Right kidney (tissue), 1 donor: ENCODE measurements around the gene TLDC2.
"Not testable (repeated sequence)": the region's sequence is repeated elsewhere in the genome, so short reads cannot be mapped to it uniquely, and the experiment has no call there.

ENCODE experiments used
- DNase-seq: peaks from one replicate; pipeline ENCODE4 v3.0.0-alpha.2; 2016

The TLDC2 gene

DNA sequence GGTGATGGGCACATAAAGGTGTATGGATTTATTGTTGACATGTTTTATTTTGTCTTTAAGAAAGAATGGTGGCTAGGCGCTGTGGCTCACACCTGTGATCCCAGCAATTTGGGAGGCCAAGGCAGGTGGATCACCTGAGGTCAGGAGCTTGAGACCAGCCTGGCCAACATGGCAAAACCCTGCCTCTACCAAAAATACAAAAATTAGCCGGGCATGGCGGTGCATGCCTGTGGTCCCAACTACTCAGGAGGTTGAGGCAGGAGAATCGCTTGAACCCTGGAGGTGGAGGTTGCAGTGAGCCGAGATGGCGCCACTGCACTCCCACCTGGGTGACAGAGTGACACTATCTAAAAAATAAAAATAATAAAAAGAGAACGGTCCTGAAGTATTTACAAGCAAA is 30.1 kb downstream of the TLDC2 start:
- DNase-seq = not testable (repeated sequence)

DNA sequence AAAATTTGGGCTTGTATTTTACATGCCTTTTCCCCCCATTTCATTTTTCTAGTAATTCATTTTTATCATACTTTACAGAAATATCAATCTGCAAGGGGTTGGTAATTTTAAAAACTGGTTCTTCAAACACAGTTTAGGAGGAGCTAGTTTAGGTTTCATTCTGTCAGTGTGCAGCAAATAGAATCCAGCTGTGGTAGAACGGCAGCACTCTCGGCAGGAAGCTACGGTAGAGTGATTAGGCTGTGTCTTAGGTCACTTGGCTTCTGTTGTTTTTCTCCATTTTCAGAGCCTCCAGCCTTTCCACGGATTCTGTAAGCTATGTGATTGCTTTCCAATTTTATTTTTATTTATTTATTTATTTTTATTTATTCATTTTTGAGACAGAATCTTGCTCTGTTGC is 32.7 kb downstream of the TLDC2 start:
- DNase-seq = no peak

DNA sequence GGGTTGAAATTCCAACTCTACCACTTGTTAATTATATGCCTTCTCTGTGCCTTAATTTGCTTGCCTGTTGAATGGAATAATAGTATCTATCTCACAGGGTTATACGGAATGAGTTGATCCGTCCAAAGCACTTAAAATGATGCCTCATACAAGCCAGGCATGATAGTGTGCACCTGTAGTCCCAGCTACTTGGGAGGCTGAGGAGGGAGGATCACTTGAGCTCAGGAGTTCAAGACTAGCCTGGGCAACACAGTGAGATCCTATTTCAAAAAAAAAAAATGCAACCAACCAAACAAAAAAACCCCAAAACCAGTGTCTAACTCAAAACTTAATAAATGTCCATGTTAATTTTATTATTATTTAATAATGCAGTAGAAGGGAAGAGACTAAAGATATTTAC is 40.3 kb downstream of the TLDC2 start:
- no peak for DNase-seq

DNA sequence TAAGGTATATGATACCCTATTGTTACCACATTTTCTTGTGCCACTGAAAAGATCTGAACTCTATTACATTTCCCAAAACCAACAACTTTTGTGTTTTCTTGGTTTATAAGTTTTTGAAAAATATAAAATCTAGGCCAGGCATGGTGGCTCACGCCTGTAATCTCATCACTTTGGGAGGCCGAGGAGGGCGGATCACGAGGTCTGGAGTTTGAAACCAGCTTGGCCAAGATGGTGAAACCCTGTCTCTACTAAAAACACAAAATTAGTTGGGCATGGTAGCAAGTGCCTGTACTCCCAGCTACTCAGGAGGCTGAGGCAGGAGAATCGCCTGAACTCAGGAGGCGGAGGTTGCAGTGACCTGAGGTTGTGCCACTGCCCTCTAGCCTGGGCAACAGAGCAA is 41.3 kb downstream of the TLDC2 start:
- no peak for DNase-seq

DNA sequence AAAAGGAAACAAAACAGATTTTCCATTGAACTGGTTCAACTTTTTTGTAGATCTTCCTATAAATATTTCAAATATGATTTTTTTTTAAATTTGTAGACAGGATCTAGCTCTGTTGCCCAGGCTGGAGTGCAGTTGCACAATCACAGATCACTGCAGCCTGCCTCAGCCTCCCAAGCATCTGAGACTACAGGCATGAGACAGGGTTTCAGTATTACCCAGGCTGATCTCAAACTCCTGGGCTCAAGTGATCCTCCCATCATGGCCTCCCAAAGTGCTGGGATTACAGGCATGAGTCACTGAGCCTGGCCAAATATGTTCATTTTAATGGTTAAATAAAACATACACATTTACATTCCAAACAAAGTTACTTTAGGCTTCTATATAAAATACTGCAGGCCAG is 42.0 kb downstream of the TLDC2 start:
- DNase-seq = no peak

DNA sequence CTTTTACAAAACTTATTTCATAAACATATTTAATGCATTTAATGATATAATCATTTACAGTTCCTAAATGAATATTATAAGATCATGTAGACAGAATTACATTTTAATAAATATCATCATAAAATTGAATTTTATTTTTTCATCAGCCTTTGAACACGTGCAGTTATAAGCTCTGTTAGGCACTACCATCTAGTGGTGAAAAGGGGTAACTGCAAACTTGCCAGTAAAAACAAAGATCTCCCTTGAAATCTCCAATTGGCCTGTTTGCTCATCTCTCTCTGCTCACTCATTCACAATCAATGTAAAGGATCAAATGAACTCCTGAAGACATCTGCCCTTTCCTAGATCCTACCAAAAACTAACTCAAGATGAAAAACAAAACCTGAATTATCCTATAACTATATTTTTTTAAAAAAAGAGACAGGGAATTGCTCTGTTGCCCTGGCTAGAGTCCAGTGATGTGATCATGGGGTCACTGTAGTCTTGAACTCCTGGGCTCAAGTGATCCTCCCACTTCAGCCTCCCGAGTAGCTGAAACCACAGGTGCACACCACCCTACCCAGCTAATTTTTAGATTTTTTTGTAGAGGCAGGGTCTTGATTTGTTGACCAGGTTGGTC is 43.9 kb downstream of the TLDC2 start:
- no peak for DNase-seq

DNA sequence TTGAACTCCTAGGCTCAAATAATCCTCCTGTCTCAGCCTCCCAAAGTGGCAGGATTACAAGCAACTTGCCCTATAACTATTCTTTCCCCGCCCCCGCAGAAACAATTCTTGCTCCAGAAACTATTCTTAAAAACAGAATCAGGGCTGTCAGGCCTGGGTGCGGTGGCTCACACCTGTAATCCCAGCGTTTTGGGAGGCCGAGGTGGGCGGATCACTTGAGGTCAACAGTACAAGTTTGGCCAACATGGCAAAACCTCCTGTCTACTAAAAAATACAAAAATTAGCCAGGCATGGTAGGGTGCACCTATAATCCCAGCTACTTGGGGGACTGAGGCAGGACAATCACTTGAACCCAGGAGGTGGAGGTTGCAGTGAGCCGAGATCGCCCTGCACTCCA is 44.4 kb downstream of the TLDC2 start:
- DNase-seq = no peak

DNA sequence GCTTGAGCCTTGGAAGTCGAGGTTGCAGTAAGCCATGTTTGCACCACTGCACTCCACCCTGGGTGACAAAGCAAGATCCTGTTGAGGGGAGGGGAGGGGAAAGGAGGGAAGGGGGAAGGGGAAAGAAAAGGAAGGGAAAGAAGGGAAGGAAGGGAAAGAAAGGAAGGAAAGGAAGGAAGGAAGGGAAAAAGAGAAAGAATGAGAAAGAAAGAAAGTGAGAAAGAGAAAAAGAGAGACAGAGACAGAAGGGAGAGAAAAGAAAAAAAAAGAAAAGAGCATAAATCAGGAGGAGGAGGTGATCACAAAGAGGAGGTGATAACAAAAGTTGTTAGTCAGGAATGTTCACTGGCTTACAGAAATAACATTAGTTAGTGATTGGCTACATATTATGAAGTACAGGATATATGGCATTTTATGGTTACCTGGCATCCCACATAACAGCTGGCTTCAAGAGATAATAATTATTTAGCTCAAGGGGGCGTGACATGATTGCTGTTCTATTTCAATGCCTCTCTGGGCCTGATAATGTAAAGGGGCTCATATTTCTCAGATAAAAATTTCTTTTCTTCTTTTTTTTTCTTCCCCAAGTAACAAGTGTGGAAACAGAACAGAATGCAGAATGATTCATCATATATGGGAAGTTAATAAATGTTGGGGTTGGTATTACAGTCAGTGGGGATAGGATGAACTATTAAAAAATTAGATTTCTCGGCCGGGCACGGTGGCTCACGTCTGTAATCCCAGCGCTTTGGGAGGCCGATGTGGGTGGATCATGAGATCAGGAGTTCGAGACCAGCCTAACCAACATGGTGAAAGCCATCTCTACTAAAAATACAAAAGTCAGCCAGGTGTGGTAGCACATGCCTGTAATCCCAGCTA is 48.5 kb downstream of the TLDC2 start:
- no peak for DNase-seq

DNA sequence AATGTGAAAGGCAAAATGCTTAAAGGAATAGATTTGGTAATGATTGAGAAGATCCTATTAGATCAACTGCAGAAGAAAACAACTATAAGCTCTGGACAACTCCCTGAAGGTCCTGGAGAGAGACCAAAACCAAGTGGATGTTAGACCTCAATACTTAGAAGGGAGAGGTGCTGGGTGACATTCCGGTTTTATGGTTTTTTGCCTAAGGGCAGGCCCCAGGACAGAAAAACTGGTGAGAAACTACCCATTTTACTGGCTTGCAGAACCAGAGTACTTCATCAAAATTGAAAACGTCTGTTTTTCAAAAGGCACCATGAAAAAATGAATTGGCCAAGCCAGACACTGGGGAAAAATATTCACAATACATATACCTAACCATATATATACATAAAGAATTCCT is 49.3 kb downstream of the TLDC2 start:
- no peak for DNase-seq

DNA sequence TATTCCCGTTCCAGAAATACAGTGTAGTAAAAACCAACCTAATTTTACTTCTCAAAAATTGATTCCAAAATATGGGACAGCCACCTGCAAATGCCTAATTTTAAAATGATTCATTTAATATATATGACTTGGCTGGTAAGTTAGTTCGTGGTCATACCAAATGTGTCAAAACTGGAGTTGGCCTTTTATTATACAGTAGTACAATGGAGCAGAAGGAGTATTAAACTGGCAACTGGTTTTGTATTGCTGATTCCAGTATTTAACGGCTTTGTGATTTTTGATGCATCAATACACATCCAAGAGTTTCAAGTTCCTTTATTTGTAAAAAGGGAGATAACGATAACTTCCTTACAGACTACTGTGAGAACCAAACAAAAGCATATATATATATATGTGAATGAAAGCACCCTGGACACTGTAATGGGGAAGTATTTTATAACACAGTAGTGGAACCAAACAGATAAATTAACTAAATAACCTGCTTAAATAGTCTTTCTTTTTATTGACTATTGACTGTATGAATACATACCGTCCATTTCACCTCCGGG is 50.8 kb downstream of the TLDC2 start:
- DNase-seq = no peak

DNA sequence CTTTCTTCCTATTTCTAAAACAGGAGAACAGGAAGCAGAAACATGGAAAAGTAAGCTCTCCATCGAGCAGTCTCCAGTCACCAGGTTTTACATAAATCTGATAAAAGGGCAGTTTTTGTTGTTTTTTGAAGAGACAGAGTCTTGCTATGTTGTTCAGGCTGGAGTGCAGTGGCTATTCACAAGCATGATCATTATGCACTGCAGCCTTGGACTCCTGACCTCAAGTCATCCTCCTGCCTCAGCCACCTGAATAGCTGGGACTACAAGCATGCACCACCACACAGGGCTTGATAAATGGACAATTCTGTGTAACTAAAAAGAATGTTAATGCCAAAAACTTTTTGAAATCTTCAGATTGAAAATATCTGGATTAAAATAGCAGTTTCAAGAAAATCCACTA is 51.8 kb downstream of the TLDC2 start:
- DNase-seq = no peak

DNA sequence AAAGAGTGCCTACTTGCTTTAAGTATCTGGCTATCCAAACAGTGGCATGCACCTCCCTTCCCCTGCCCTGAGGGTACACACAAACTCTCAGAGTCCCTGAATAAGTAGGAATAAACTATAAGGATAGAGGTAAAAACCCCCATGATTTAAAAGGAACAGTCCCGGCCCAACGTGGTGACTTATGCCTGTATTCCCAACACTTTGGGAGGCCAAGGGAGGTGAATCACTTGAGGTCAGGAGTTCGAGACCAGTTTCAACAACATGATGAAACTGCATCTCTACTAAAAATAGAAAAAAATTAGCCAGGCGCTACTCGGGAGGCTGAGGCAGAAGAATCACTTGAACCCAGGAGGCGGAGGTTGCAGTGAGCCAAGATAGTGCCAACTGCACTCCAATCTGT is 53.4 kb downstream of the TLDC2 start:
- no peak for DNase-seq

DNA sequence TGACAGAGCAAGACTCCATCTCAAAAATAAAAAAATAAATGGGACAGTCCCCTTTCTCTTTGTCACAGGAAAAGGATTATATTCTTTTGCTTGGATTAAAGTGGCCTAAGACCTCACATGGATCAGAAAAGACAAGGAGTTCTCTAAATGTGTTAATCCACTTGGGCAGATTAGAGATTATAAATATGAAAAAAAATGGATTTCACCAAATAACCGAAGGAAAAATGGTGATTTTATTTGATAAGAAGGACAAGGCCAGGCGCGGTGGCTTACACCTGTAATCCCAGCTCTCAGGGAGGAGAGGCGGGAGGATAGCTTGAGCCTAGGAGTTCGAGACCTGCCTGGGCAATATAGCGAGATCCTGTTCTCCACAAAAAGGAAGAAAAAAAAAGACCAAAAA is 53.8 kb downstream of the TLDC2 start:
- no peak for DNase-seq

DNA sequence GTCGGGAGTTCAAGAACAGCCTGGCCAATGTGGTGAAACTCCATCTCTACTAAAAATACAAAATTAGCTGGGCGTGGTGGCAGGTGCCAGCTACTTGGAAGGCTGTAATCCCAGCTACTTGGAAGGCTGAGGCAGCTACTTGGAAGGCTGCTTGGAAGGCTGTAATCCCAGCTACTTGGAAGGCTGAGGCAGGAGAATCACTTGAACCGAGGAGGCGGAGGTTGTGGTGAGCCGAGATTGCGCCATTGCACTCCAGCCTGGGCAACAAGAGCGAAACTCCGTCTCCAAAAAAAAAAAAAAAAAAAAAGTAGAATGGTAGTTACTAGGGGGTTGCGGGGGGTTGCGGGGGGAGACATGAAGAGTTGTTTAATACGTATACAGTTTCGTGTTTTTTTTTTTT is 56.1 kb downstream of the TLDC2 start:
- DNase-seq = not testable (repeated sequence)

DNA sequence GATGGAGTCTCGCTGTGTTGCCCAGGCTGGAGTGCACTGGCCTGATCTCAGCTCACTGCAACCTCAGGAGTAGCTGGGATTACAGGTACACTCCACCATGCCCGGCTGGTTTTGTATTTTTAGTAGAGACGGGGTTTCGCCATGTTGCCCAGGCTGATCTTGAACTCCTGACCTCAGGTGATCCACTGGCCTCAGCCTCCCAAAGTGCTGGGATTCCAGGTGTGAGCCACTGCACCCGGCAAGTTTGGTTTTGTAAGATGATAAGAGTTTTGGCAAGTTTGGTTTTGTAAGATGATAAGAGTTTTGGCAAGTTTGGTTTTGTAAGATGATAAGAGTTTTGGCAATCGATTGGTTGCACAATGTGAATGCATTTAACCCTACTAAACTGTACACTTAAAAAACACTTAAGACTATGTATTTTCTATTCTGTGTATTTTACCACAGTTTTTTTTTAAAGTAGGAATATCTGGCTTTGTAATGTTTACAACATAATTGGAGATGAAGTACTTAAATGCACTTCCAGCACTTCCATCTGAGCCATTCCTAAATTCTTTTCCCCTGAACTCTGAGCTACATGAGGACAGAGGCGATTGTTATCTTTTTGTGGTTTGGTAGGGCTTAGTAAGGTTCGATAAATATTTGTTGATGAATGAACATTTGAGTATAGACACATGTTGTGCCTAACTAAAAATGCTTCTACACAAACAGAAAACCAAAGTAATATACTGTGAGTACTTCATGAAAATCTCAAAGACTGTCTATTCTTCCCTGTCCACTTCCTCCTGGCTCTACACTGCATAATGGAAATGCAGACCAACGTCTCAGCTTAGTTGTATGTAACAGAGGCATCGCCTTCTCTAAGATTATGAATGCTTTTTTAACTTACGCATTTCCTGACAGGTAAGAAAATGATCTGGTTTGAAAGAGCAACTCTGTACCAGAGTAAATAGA is 56.8 kb downstream of the TLDC2 start:
- DNase-seq = no peak

DNA sequence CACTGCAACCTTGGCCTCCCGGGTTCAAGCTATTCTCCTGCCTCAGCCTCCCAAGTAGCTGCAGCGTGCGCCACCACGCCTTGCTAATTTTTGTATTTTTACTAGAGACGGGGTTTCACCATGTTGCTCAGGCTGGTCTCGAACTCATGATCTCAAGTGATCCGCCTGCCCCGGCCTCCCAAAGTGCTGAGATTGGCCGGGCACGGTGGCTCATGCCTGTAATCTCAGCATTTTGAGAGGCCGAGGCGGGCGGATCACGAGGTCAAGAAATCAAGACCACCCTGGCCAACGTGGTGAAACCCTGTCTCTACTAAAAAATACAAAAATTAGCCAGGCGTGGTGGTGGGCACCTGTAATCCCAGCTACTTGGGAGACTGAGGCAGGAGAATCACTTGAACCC is 57.6 kb downstream of the TLDC2 start:
- not testable (repeated sequence) for DNase-seq

DNA sequence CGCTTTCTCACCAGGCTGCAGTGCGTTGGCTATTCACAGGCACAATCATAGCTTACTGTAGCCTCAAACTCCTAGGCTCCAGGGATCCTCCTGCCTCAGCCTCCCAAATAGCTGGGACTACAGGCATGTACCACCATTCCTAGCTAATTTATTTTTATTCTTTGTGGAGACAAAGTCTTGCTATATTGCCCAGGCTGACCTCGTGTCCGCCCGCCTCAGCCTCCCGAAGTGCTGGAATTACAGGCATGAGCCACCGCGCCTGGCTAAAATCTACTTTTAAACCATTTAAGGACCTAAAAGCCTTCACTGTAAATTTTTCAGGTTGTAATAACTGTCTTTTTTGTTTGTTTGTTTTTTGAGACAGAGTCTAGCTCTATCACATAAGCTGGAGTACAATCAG is 60.4 kb downstream of the TLDC2 start:
- DNase-seq = no peak

DNA sequence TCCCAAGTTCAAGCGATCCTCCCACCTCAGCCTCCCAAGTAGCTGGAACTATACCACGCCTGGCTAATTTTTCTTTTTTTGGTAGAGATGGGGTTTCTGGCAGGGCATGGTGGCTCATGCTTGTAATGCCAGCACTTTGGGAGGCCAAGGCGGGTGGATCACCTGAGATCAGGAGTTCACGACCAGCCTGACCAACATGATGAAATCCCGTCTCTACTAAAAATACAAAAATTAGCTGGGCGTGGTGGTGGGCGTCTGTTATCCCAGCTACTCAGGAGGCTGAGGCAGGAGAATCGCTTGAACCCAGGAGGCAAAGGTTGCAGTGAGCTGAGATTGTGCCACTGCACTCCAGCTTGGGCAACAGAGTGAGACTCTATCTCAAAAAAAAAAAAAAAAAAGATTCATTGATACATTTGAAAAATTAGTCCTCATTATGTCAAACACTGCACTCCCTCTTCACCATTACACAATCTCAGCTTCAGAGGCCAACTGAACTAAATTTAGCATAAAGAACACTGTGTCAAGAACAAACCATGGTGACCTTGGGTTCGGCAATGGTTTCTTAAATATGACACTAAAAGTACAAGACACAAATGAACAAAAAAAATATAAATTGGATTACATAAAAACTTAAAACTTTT is 60.9 kb downstream of the TLDC2 start:
- not testable (repeated sequence) for DNase-seq

DNA sequence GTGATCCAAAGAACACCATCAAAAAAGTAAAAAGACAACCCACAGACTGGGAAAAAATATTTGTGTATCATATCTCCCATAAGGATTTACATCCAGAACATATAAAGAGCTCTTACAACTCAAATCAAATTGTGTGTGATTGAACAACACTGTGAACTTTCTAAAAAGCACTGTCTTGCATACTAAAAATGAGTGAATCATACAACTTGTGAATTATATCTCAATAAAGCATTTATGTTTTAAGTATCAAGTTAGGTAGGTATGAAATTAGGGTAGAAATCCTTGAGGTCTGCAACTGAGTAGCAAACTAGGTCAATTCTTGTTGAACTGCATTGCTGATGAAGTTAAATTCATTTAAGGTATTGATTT is 61.4 kb downstream of the TLDC2 start:
- no peak for DNase-seq

DNA sequence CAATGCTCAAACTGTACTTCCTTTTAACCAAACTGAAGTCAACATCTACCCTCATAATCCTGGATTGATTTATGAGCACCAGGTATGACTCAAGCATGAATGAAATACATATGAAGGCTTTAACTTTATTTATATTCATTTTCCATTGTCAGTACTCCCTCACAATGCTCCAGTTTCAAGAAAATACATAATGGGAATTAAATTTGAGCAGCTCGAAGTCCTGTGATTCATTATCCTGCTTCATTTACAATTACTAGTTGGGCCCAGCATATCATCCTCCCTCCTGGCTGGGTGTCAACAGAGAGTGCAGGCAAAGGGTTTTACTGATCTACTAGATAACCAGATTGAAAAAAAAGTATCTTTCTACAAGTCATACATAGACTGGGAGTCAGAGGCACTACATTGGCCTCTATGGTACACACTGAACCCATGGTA is 65.5 kb downstream of the TLDC2 start:
- no peak for DNase-seq
